ENCODE measurements around the gene PODNL1.

- no peak for TF ChIP-seq CTCF (IDR thresholded peaks at IDR 0.05)
- no peak for TF ChIP-seq POLR2A (IDR thresholded peaks at IDR 0.05)
These were observed 17.7 kb downstream of the PODNL1 start for GRCh38 chr19:13920524-13920923.
